OCI-LY3 (cell line): Measurements from ENCODE around the gene KRTAP5-9.

ENCODE experiments used
- CTCF ChIP-seq: fragments of 200-600, 300-600 bp; sonication (generic); IDR thresholded peaks from 2 replicates; pipeline ENCODE4 v1.5.1; 2014; ENCODE audit warnings: antibody characterized with exemption, low read length, low read depth
- EZH2phosphoT487 ChIP-seq: fragments of 200-600 bp; shearing (Covaris generic); IDR thresholded peaks from 2 replicates; pipeline ENCODE4 v1.6.1; 2018; ENCODE audit warnings: antibody characterized with exemption, mixed run types, low read depth

DNA sequence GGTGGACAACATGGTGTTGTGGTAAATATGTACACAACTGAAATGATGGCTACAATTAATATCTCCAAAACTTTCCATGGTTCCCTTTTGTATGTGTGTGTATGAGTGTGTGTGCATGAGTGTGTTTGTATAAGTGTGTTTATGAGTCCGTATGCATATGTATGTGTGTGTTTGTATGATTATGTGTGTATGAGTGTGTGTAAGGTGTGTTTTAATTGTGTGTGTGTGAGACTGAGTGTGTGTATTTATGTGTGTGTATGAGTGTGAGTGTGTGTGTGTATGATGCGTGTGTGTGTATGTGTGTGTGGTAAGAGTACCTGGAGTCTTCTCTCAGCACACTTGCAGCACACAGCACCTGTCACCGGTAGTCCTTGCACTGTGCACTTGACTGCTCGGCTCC is 7.8 kb downstream of the KRTAP5-9 start:
- TF ChIP-seq CTCF (no peak), EZH2phosphoT487 (no peak)
